ENCODE measurements around the gene UGT1A1.

DNA sequence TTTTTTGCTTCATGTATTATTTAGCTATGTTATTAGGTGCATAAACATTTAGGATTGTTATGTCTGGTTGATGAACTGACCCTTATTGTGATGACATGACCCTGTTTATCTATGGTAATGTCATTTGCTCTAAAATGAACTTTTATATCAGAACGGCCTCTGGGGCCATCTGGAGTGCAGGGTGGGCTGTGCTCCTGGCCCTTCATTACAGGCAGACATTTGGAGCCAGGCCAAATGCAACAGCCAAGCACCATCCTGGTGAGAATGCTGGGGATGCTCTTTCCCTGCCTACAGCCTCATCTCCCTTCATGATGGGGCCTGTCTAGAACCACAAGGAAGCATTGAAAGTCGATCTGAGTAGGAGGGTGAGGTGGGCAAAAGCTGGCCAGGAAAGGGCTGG, 56.3 kb downstream of the UGT1A1 start:
- TF ChIP-seq NFIC (IDR thresholded peaks at IDR 0.05) (no peak), EP300 (IDR thresholded peaks at IDR 0.05; ENCODE audit: borderline replicate concordance) (no peak), RAD21 (IDR thresholded peaks at IDR 0.05; ENCODE audit: low read depth) (no peak), YY1 (IDR thresholded peaks at IDR 0.05; ENCODE audit: low read depth) (no peak), TEAD4 (IDR thresholded peaks at IDR 0.05) (no peak), TAF1 (IDR thresholded peaks at IDR 0.05; ENCODE audit: low read depth) (no peak), FOXM1 (IDR thresholded peaks at IDR 0.05; ENCODE audit: borderline replicate concordance, low read depth) (no peak)
- TF ChIP-seq, protein P1, sequence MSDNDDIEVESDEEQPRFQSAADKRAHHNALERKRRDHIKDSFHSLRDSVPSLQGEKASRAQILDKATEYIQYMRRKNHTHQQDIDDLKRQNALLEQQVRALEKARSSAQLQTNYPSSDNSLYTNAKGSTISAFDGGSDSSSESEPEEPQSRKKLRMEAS (IDR thresholded peaks at IDR 0.05): no peak
- TF ChIP-seq, protein P2, sequence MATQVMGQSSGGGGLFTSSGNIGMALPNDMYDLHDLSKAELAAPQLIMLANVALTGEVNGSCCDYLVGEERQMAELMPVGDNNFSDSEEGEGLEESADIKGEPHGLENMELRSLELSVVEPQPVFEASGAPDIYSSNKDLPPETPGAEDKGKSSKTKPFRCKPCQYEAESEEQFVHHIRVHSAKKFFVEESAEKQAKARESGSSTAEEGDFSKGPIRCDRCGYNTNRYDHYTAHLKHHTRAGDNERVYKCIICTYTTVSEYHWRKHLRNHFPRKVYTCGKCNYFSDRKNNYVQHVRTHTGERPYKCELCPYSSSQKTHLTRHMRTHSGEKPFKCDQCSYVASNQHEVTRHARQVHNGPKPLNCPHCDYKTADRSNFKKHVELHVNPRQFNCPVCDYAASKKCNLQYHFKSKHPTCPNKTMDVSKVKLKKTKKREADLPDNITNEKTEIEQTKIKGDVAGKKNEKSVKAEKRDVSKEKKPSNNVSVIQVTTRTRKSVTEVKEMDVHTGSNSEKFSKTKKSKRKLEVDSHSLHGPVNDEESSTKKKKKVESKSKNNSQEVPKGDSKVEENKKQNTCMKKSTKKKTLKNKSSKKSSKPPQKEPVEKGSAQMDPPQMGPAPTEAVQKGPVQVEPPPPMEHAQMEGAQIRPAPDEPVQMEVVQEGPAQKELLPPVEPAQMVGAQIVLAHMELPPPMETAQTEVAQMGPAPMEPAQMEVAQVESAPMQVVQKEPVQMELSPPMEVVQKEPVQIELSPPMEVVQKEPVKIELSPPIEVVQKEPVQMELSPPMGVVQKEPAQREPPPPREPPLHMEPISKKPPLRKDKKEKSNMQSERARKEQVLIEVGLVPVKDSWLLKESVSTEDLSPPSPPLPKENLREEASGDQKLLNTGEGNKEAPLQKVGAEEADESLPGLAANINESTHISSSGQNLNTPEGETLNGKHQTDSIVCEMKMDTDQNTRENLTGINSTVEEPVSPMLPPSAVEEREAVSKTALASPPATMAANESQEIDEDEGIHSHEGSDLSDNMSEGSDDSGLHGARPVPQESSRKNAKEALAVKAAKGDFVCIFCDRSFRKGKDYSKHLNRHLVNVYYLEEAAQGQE (IDR thresholded peaks at IDR 0.05; ENCODE audit: low read depth): no peak

Measured in Ishikawa (cell line).